Measurements from ENCODE around the gene PRAC1. TPM values are rescaled to one million over a fixed set of nuclear protein-coding genes. Genes with fewer than 3 reads are reported as not detected.

Gene PRAC1

Small RNA genes lying within 50 kb of the gene (small RNA-seq; reads per million reads assigned to genes)
- not detected for gene AC091179.2
- gene COX6B1P2: not detected
- gene MIR3185: not detected
- not detected for gene RF02132
- not detected for gene RF02133
- not detected for gene RN7SL125P

All from skeletal muscle satellite cell (primary cell).